ENCODE data around the gene TXNL4A. TPM values are rescaled to one million over a fixed set of nuclear protein-coding genes. Genes with fewer than 3 reads are reported as not detected.

TXNL4A gene
- total RNA-seq, 1 donor from 2014 or later = 79.5 TPM

GRCh38 chr18:79974025-79974654 lies 14.2 kb downstream of the TXNL4A start:
- Mint-ChIP-seq H3K4me1 (no peaks in the 10 kb centered on the region), H3K27ac (no peak overlapping the region), H3K27me3 (ENCODE audit: low read depth) (no peaks in the 10 kb centered on the region), H3K36me3 (peaks cover 43% of the 10 kb centered on the region), H3K4me3 (no peak overlapping the region), H3K9me3 (no peaks in the 10 kb centered on the region)
- DNase-seq (ENCODE audit: low spot score in 2 of 2, unreplicated experiment in 2 of 2) = no peak
- TF ChIP-seq, protein P1, sequence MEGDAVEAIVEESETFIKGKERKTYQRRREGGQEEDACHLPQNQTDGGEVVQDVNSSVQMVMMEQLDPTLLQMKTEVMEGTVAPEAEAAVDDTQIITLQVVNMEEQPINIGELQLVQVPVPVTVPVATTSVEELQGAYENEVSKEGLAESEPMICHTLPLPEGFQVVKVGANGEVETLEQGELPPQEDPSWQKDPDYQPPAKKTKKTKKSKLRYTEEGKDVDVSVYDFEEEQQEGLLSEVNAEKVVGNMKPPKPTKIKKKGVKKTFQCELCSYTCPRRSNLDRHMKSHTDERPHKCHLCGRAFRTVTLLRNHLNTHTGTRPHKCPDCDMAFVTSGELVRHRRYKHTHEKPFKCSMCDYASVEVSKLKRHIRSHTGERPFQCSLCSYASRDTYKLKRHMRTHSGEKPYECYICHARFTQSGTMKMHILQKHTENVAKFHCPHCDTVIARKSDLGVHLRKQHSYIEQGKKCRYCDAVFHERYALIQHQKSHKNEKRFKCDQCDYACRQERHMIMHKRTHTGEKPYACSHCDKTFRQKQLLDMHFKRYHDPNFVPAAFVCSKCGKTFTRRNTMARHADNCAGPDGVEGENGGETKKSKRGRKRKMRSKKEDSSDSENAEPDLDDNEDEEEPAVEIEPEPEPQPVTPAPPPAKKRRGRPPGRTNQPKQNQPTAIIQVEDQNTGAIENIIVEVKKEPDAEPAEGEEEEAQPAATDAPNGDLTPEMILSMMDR (IDR thresholded peaks at IDR 0.05; ENCODE audit: unreplicated experiment) = no peak

GRCh38 chr18:79973517-79973916 lies 14.8 kb downstream of the TXNL4A start:
- Mint-ChIP-seq H3K27me3 (ENCODE audit: low read depth) (no peaks in the 10 kb centered on the region), H3K36me3 (peaks cover 42% of the 10 kb centered on the region), H3K4me3 (no peak overlapping the region), H3K27ac (no peak overlapping the region), H3K9me3 (no peaks in the 10 kb centered on the region), H3K4me1 (no peaks in the 10 kb centered on the region)
- DNase-seq (ENCODE audit: low spot score in 2 of 2, unreplicated experiment in 2 of 2) = no peak
- TF ChIP-seq, protein P1 (IDR thresholded peaks at IDR 0.05; ENCODE audit: unreplicated experiment) = no peak

- TF ChIP-seq, protein P1 (IDR thresholded peaks at IDR 0.05; ENCODE audit: unreplicated experiment) = no peak
- Mint-ChIP-seq H3K27me3 (ENCODE audit: low read depth) (no peaks in the 10 kb centered on the region), H3K4me3 (no peak overlapping the region), H3K9me3 (no peaks in the 10 kb centered on the region), H3K36me3 (peaks cover 42% of the 10 kb centered on the region), H3K4me1 (no peaks in the 10 kb centered on the region), H3K27ac (no peak overlapping the region)
- DNase-seq (ENCODE audit: low spot score in 2 of 2, unreplicated experiment in 2 of 2) = no peak
Measured at GRCh38 chr18:79972720-79973119, 15.6 kb downstream of the TXNL4A start.

GRCh38 chr18:79971986-79972385 lies 16.4 kb downstream of the TXNL4A start:
- no peaks in the 10 kb centered on the region for H3K27me3 Mint-ChIP-seq (ENCODE audit: low read depth)
- H3K27ac Mint-ChIP-seq = no peak overlapping the region

GRCh38 chr18:79971211-79971952 lies 17.0 kb downstream of the TXNL4A start:
- Mint-ChIP-seq H3K4me1 (no peaks in the 10 kb centered on the region), H3K36me3 (peaks cover 48% of the 10 kb centered on the region), H3K27ac (no peak overlapping the region), H3K4me3 (no peak overlapping the region), H3K27me3 (ENCODE audit: low read depth) (no peaks in the 10 kb centered on the region), H3K9me3 (no peaks in the 10 kb centered on the region)
- no peak for DNase-seq (ENCODE audit: low spot score in 2 of 2, unreplicated experiment in 2 of 2)
- TF ChIP-seq, protein P1 (IDR thresholded peaks at IDR 0.05; ENCODE audit: unreplicated experiment) = no peak

More at GRCh38 chr18:79971986-79972385, 16.4 kb downstream of the TXNL4A start:
- Mint-ChIP-seq H3K9me3 (no peaks in the 10 kb centered on the region), H3K36me3 (peaks cover 48% of the 10 kb centered on the region), H3K4me3 (no peak overlapping the region), H3K4me1 (no peaks in the 10 kb centered on the region)
- no peak for DNase-seq (ENCODE audit: low spot score in 2 of 2, unreplicated experiment in 2 of 2)
- TF ChIP-seq, protein P1 (IDR thresholded peaks at IDR 0.05; ENCODE audit: unreplicated experiment) = no peak

Data from mesothelial cell of epicardium (in vitro differentiated cells).